ENCODE data around the gene BANP. TPM values are rescaled to one million over a fixed set of nuclear protein-coding genes. Genes with fewer than 3 reads are reported as not detected.

The BANP gene
- total RNA-seq, 1 experiment from 2014 or later = 24.2 TPM

- peaks cover 9% of the 10 kb centered on the region; the same call in 1 of the 2 replicates for H3K4me1 ChIP-seq (ENCODE audit: insufficient read depth, low read length)
- H3K36me3 ChIP-seq (ENCODE audit: low read depth, low read length) = no peaks in the 10 kb centered on the region
- no peak overlapping the region for H3K9ac ChIP-seq (ENCODE audit: low read length)
- DNase-seq (no peak), ATAC-seq (no peak)
- TF ChIP-seq EZH2 (IDR thresholded peaks at IDR 0.05; ENCODE audit: low read length, unreplicated experiment) (no peak), CTCF (conservative IDR thresholded peaks at IDR 0.05; ENCODE audit: low read depth, low read length) (no peak), EZH2phosphoT487 (IDR thresholded peaks at IDR 0.05; ENCODE audit: borderline replicate concordance, low read length) (no peak)
- ChIA-PET CTCF (no interaction called here), POLR2A (ENCODE audit: unreplicated experiment) (no interaction called here)
- no peak overlapping the region for H3K27ac ChIP-seq (ENCODE audit: low read length)
- no peaks in the 10 kb centered on the region for H3K9me2 ChIP-seq (replicated peaks; ENCODE audit: low read length)
- H3K79me2 ChIP-seq (ENCODE audit: low read length) = peaks cover 100% of the 10 kb centered on the region
- H4K20me1 ChIP-seq (ENCODE audit: low read length) = no peaks in the 10 kb centered on the region
- intact Hi-C loops (cut with micrococcal nuclease) = no loop called here
- no peak overlapping the region for H3K4me2 ChIP-seq (ENCODE audit: low read length)
- no peak overlapping the region for H2AFZ ChIP-seq (ENCODE audit: low read length)
- H3K9me3 ChIP-seq (ENCODE audit: low read length) = no peaks in the 10 kb centered on the region
- BruUV-seq (replicated peaks) = no TSS peak
- no peaks in the 10 kb centered on the region for H3F3A ChIP-seq (ENCODE audit: low read length, unreplicated experiment)
- H3K4me3 ChIP-seq (ENCODE audit: low read length) = no peak overlapping the region
- H3K27me3 ChIP-seq (ENCODE audit: low read length) = no peaks in the 10 kb centered on the region
Observed at GRCh38 chr16:87958632-87959031, 7.4 kb downstream of the BANP start.

- H3K9me3 ChIP-seq (ENCODE audit: low read length) = no peaks in the 10 kb centered on the region
- H3K9me2 ChIP-seq (replicated peaks; ENCODE audit: low read length) = no peaks in the 10 kb centered on the region
- intact Hi-C loops (cut with micrococcal nuclease) = no loop called here
- ATAC-seq (no peak), DNase-seq (no peak)
- no peaks in the 10 kb centered on the region for H3F3A ChIP-seq (ENCODE audit: low read length, unreplicated experiment)
- ChIA-PET CTCF (no interaction called here), POLR2A (ENCODE audit: unreplicated experiment) (no interaction called here)
- peaks cover 100% of the 10 kb centered on the region for H3K79me2 ChIP-seq (ENCODE audit: low read length)
- BruUV-seq (replicated peaks) = no TSS peak
- no peak overlapping the region for H3K27ac ChIP-seq (ENCODE audit: low read length)
- H4K20me1 ChIP-seq (ENCODE audit: low read length) = 0 out of 2 replicates have a peak, but pooled peaks cover 4% of the 10 kb centered on the region
- no peak overlapping the region for H3K4me2 ChIP-seq (ENCODE audit: low read length)
- no peak for TF ChIP-seq EZH2 (IDR thresholded peaks at IDR 0.05; ENCODE audit: low read length, unreplicated experiment)
- no peak for TF ChIP-seq EZH2phosphoT487 (IDR thresholded peaks at IDR 0.05; ENCODE audit: borderline replicate concordance, low read length)
- no peaks in the 10 kb centered on the region for H3K27me3 ChIP-seq (ENCODE audit: low read length)
- H3K4me1 ChIP-seq (ENCODE audit: insufficient read depth, low read length) = peaks cover 11% of the 10 kb centered on the region; the same call in 1 of the 2 replicates
- H3K4me3 ChIP-seq (ENCODE audit: low read length) = no peak overlapping the region
- no peaks in the 10 kb centered on the region for H3K36me3 ChIP-seq (ENCODE audit: low read depth, low read length)
- no peak overlapping the region for H2AFZ ChIP-seq (ENCODE audit: low read length)
- H3K9ac ChIP-seq (ENCODE audit: low read length) = no peak overlapping the region
Observed at GRCh38 chr16:87959391-87959990, 8.3 kb downstream of the BANP start.

- no peaks in the 10 kb centered on the region for H3K9me3 ChIP-seq (ENCODE audit: low read length)
- intact Hi-C loops (cut with micrococcal nuclease) = no loop called here
- H3K36me3 ChIP-seq (ENCODE audit: low read depth, low read length) = no peaks in the 10 kb centered on the region
- no peak overlapping the region for H3K9ac ChIP-seq (ENCODE audit: low read length)
- DNase-seq (no peak), ATAC-seq (no peak)
- POLR2A ChIA-PET (ENCODE audit: unreplicated experiment) = no interaction called here
- no peaks in the 10 kb centered on the region for H3K9me2 ChIP-seq (replicated peaks; ENCODE audit: low read length)
- no peak overlapping the region for H2AFZ ChIP-seq (ENCODE audit: low read length)
- H4K20me1 ChIP-seq (ENCODE audit: low read length) = 0 out of 2 replicates have a peak, but pooled peaks cover 4% of the 10 kb centered on the region
- H3K27me3 ChIP-seq (ENCODE audit: low read length) = no peaks in the 10 kb centered on the region
- TF ChIP-seq EZH2phosphoT487 (IDR thresholded peaks at IDR 0.05; ENCODE audit: borderline replicate concordance, low read length) (no peak), CTCF (conservative IDR thresholded peaks at IDR 0.05; ENCODE audit: low read depth, low read length) (no peak), EZH2 (IDR thresholded peaks at IDR 0.05; ENCODE audit: low read length, unreplicated experiment) (no peak)
- H3K4me3 ChIP-seq (ENCODE audit: low read length) = no peak overlapping the region
- no TSS peak for BruUV-seq (replicated peaks)
- peaks cover 100% of the 10 kb centered on the region for H3K79me2 ChIP-seq (ENCODE audit: low read length)
- H3K4me2 ChIP-seq (ENCODE audit: low read length) = no peak overlapping the region
- peaks cover 11% of the 10 kb centered on the region; the same call in 1 of the 2 replicates for H3K4me1 ChIP-seq (ENCODE audit: insufficient read depth, low read length)
- H3K27ac ChIP-seq (ENCODE audit: low read length) = no peak overlapping the region
- no peaks in the 10 kb centered on the region for H3F3A ChIP-seq (ENCODE audit: low read length, unreplicated experiment)
- CTCF ChIA-PET = no interaction called here
Observed at GRCh38 chr16:87960296-87960695, 9.1 kb downstream of the BANP start.

Data from PC-3 (cell line).